KMS-11 (cell line): ENCODE measurements around the gene NRIP2.
A peak's percentile ranks its signal among the peaks of the same experiment; 100 is the strongest.

ENCODE experiments used
- H2AFZ ChIP-seq: fragments of 200-600 bp; sonication (generic); 2 replicates; pipeline ENCODE4 v1.6.1; 2016; ENCODE audit warnings: antibody characterized with exemption, mixed run types, low read depth
- H3K27ac ChIP-seq: fragments of 200-600 bp; sonication (generic); 2 replicates; pipeline ENCODE4 v1.6.1; 2016; ENCODE audit warnings: mild to moderate bottlenecking, mixed run types
- H3K27me3 ChIP-seq: fragments of 200-600 bp; sonication (generic); 2 replicates; pipeline ENCODE4 v1.6.1; 2017; ENCODE audit warnings: mild to moderate bottlenecking, low read depth, mixed run types, moderate library complexity; ENCODE audit not compliant: insufficient read depth
- H3K36me3 ChIP-seq: fragments of 200-600 bp; sonication (generic); 2 replicates; pipeline ENCODE4 v1.6.1; 2017; ENCODE audit warnings: mild to moderate bottlenecking, mixed run types; ENCODE audit not compliant: insufficient read depth
- H3K4me1 ChIP-seq: fragments of 200-600 bp; sonication (generic); 2 replicates; pipeline ENCODE4 v1.6.1; 2016; ENCODE audit warnings: mild to moderate bottlenecking, low read depth, mixed run types; ENCODE audit not compliant: poor library complexity, severe bottlenecking
- H3K4me2 ChIP-seq: fragments of 200-600 bp; sonication (generic); 2 replicates; pipeline ENCODE4 v1.7.0; 2016; ENCODE audit warnings: mild to moderate bottlenecking, mixed run types
- H3K4me3 ChIP-seq: fragments of 200-600 bp; sonication (generic); IDR thresholded peaks from 2 replicates; pipeline ENCODE4 v1.6.1; 2017; ENCODE audit warnings: low read depth, low read length, mixed read lengths; ENCODE audit not compliant: insufficient read depth
- H3K79me2 ChIP-seq: fragments of 200-600 bp; sonication (generic); 2 replicates; pipeline ENCODE4 v1.6.1; 2016; ENCODE audit warnings: low read depth, mixed run types; ENCODE audit not compliant: insufficient read depth
- H3K9ac ChIP-seq: fragments of 200-600 bp; sonication (generic); 2 replicates; pipeline ENCODE4 v1.6.1; 2016; ENCODE audit warnings: mild to moderate bottlenecking, mixed run types
- H4K20me1 ChIP-seq: fragments of 200-600 bp; sonication (generic); 2 replicates; pipeline ENCODE4 v1.6.1; 2016; ENCODE audit warnings: mild to moderate bottlenecking, mixed run types; ENCODE audit not compliant: insufficient read depth
- CTCF ChIP-seq: fragments of 200-600 bp; sonication (generic); conservative IDR thresholded peaks from 2 replicates; pipeline ENCODE4 v1.6.1; 2017; ENCODE audit warnings: low read depth, mild to moderate bottlenecking, antibody characterized with exemption, low read length, moderate library complexity, mixed read lengths

The NRIP2 gene

GRCh38 chr12:2794191-2794735 lies 40.6 kb downstream of the NRIP2 start:
- Histone ChIP-seq H3K9ac (peak overlapping the region; percentile 59; the same call in 1 of the 2 replicates), H3K27me3 (no peaks in the 10 kb centered on the region), H4K20me1 (peaks cover 21% of the 10 kb centered on the region), H2AFZ (peak overlapping the region; percentile 54), H3K4me2 (peak overlapping the region; percentile 60), H3K79me2 (peaks cover 30% of the 10 kb centered on the region), H3K4me1 (peaks cover 13% of the 10 kb centered on the region), H3K4me3 (no peak overlapping the region), H3K27ac (no peak overlapping the region), H3K36me3 (peaks cover 10% of the 10 kb centered on the region; the same call in 1 of the 2 replicates)
- no peak for TF ChIP-seq CTCF

DNA sequence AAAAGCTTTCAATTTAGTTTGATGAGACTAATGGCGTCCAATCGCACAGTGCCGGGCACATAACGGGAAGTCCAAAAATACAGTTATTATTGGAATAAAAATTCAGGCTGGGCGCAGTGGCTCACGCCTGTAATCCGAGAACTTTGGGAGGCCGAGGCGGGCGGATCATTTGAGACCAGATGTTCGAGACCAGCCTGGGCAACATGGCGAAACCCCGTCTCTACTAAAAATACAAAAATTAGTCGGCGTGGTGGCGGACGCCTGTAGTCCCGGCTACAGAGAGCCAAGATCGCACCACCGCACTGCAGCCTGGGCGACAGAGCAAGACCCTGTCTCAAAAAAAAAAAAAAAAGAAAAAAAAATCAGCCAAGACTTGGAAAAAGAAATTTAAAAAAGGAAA lies 41.3 kb downstream of the NRIP2 start:
- peaks cover 21% of the 10 kb centered on the region for H4K20me1 ChIP-seq
- H3K4me1 ChIP-seq = peaks cover 13% of the 10 kb centered on the region
- peaks cover 10% of the 10 kb centered on the region; the same call in 1 of the 2 replicates for H3K36me3 ChIP-seq
- H3K9ac ChIP-seq = no peak overlapping the region
- H3K4me3 ChIP-seq = no peak overlapping the region
- no peak overlapping the region for H3K4me2 ChIP-seq
- H2AFZ ChIP-seq = no peak overlapping the region
- H3K79me2 ChIP-seq = peaks cover 30% of the 10 kb centered on the region
- no peak overlapping the region for H3K27ac ChIP-seq
- TF ChIP-seq CTCF = no peak
- H3K27me3 ChIP-seq = no peaks in the 10 kb centered on the region

- no peak overlapping the region for H3K27ac ChIP-seq
- H4K20me1 ChIP-seq = peaks cover 21% of the 10 kb centered on the region
- no peak overlapping the region for H3K4me2 ChIP-seq
- no peak overlapping the region for H2AFZ ChIP-seq
- H3K9ac ChIP-seq = no peak overlapping the region
- H3K36me3 ChIP-seq = peaks cover 10% of the 10 kb centered on the region; the same call in 1 of the 2 replicates
- TF ChIP-seq CTCF = no peak
- H3K79me2 ChIP-seq = peaks cover 23% of the 10 kb centered on the region
- no peak overlapping the region for H3K4me3 ChIP-seq
- H3K27me3 ChIP-seq = no peaks in the 10 kb centered on the region
- H3K4me1 ChIP-seq = peaks cover 13% of the 10 kb centered on the region
Observed at GRCh38 chr12:2792671-2793500, 41.9 kb downstream of the NRIP2 start.

DNA sequence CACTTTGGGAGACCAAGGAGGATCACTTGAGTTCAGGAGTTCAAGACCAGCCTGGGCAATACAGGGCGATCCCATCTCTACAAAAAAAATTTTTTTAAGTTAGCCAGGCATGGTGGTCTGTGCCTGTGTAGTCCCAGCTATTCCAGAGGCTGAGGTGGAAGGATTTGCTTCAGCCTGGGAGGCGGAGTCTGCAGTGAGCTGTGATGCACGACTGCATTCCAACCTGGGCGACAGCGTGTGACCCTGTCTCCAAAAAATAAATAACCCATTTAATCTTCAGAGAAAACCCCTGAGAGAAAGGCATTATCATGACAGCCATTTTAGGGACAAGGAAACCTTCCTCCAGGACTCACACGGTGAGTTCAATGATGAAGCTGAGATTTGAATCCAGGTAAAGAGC lies 43.7 kb downstream of the NRIP2 start:
- TF ChIP-seq CTCF = no peak
- H3K4me1 ChIP-seq = no peaks in the 10 kb centered on the region
- H3K27me3 ChIP-seq = no peaks in the 10 kb centered on the region
- no peak overlapping the region for H3K9ac ChIP-seq
- H3K36me3 ChIP-seq = no peaks in the 10 kb centered on the region
- no peak overlapping the region for H3K4me3 ChIP-seq
- H4K20me1 ChIP-seq = peaks cover 3% of the 10 kb centered on the region; the same call in 1 of the 2 replicates
- no peak overlapping the region for H3K27ac ChIP-seq
- H3K4me2 ChIP-seq = no peak overlapping the region
- peaks cover 5% of the 10 kb centered on the region for H3K79me2 ChIP-seq
- no peak overlapping the region for H2AFZ ChIP-seq
